ENCODE measurements around the gene CSMD2. TPM values are rescaled to one million over a fixed set of nuclear protein-coding genes. Genes with fewer than 3 reads are reported as not detected.

The CSMD2 gene
- total RNA-seq, 1 experiment from 2014 or later = 13.2 TPM

DNA sequence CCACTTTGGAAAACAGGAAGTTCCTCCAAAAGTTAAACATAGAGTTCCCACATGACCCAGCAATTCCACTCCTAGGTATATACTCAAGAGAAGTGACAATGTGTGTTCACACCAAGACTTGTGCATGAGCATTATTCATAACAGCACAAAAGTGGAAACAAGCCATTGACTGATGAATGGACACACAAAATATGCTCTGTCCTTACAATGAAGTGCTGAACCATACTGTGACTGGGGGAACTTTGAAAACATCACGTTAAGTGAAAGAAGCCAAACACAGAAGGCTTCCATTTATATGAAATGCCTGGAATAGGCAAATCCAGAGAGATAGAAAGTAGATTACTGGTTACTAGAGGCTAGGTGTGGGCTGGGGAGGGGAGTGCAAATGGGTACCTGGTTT, 542.3 kb downstream of the CSMD2 start (continued):
- TF ChIP-seq, protein P1, sequence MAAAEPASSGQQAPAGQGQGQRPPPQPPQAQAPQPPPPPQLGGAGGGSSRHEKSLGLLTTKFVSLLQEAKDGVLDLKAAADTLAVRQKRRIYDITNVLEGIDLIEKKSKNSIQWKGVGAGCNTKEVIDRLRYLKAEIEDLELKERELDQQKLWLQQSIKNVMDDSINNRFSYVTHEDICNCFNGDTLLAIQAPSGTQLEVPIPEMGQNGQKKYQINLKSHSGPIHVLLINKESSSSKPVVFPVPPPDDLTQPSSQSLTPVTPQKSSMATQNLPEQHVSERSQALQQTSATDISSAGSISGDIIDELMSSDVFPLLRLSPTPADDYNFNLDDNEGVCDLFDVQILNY (CRISPR knock-in tag; IDR thresholded peaks at IDR 0.05) = no peak
- TF ChIP-seq GTF2I (CRISPR knock-in tag; conservative IDR thresholded peaks at IDR 0.05) (no peak), CTCF (IDR thresholded peaks at IDR 0.05) (no peak)
- TF ChIP-seq, protein P2, sequence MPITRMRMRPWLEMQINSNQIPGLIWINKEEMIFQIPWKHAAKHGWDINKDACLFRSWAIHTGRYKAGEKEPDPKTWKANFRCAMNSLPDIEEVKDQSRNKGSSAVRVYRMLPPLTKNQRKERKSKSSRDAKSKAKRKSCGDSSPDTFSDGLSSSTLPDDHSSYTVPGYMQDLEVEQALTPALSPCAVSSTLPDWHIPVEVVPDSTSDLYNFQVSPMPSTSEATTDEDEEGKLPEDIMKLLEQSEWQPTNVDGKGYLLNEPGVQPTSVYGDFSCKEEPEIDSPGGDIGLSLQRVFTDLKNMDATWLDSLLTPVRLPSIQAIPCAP (CRISPR knock-in tag; IDR thresholded peaks at IDR 0.05) = no peak

DNA sequence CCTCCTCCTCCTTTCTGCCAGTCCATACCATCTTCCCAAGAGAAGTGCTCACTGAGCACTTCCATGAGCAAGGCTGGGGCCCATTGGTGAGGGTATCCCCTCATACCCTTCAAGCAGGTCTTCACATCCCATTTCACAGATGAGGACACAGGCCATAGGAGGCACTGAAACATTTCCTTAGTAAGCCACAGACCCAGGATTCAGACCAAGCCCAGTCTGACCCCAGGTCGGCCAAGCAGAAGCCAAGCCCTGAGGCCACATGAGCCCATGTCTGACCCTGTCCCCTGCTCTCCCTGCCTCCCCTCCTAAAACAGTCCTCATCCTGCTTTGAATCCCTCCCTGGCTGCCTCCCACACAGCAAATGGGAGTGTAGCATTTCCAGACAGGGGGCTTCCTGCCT, 546.4 kb downstream of the CSMD2 start:
- ChIA-PET CTCF (interaction anchor here (0.6 to 2.4 kb wide), 3 partner anchors 9 to 15 kb away, joined by 3 to 11 read pairs (median 5); no protein-coding TSS in a partner anchor), POLR2A (no interaction called here)
- H3K27me3 Mint-ChIP-seq (ENCODE audit: low read depth) = no peaks in the 10 kb centered on the region; the same call in 1 of the 2 replicates
- no peak for ATAC-seq
- H3K36me3 Mint-ChIP-seq = peaks cover 18% of the 10 kb centered on the region
- H3K9me3 Mint-ChIP-seq = no peaks in the 10 kb centered on the region
- no peak overlapping the region for H3K27ac Mint-ChIP-seq
- DNase-seq (ENCODE audit: low spot score) = no peak
- no peak for TF ChIP-seq ZNF416 (CRISPR knock-in tag; IDR thresholded peaks at IDR 0.05)
- TF ChIP-seq RORB (CRISPR knock-in tag; IDR thresholded peaks at IDR 0.05) = no peak
- TF ChIP-seq, protein P3, sequence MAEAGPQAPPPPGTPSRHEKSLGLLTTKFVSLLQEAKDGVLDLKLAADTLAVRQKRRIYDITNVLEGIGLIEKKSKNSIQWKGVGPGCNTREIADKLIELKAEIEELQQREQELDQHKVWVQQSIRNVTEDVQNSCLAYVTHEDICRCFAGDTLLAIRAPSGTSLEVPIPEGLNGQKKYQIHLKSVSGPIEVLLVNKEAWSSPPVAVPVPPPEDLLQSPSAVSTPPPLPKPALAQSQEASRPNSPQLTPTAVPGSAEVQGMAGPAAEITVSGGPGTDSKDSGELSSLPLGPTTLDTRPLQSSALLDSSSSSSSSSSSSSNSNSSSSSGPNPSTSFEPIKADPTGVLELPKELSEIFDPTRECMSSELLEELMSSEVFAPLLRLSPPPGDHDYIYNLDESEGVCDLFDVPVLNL (CRISPR knock-in tag; IDR thresholded peaks at IDR 0.05; ENCODE audit: borderline replicate concordance, low read depth) = no peak
- no peak for TF ChIP-seq ZNF263 (CRISPR knock-in tag; IDR thresholded peaks at IDR 0.05; ENCODE audit: low read depth)
- TF ChIP-seq TP53 (CRISPR knock-in tag; IDR thresholded peaks at IDR 0.05) = no peak
- TF ChIP-seq CTCF (IDR thresholded peaks at IDR 0.05) = no peak
- no peak for TF ChIP-seq ESRRA (CRISPR knock-in tag; IDR thresholded peaks at IDR 0.05; ENCODE audit: borderline replicate concordance)
- TF ChIP-seq, protein P4, sequence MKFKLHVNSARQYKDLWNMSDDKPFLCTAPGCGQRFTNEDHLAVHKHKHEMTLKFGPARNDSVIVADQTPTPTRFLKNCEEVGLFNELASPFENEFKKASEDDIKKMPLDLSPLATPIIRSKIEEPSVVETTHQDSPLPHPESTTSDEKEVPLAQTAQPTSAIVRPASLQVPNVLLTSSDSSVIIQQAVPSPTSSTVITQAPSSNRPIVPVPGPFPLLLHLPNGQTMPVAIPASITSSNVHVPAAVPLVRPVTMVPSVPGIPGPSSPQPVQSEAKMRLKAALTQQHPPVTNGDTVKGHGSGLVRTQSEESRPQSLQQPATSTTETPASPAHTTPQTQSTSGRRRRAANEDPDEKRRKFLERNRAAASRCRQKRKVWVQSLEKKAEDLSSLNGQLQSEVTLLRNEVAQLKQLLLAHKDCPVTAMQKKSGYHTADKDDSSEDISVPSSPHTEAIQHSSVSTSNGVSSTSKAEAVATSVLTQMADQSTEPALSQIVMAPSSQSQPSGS (CRISPR knock-in tag; IDR thresholded peaks at IDR 0.05; ENCODE audit: borderline replicate concordance, low read depth) = no peak
- no peaks in the 10 kb centered on the region for H3K4me1 Mint-ChIP-seq
- no peak overlapping the region for H3K4me3 Mint-ChIP-seq

GRCh38 chr1:33617451-33617850, 547.6 kb downstream of the CSMD2 start:
- ATAC-seq (no peak), DNase-seq (ENCODE audit: low spot score) (no peak)
- ChIA-PET POLR2A (no interaction called here), CTCF (interaction anchor here (1.4 kb wide), 1 partner anchor 16 kb away, joined by 5 read pairs; no protein-coding TSS in a partner anchor)
- H3K4me3 Mint-ChIP-seq = no peak overlapping the region
- H3K27me3 Mint-ChIP-seq (ENCODE audit: low read depth) = peaks cover 5% of the 10 kb centered on the region
- H3K4me1 Mint-ChIP-seq = no peaks in the 10 kb centered on the region
- H3K9me3 Mint-ChIP-seq = no peaks in the 10 kb centered on the region
- no peak overlapping the region for H3K27ac Mint-ChIP-seq
- peaks cover 14% of the 10 kb centered on the region; the same call in 1 of the 2 replicates for H3K36me3 Mint-ChIP-seq
- TF ChIP-seq, protein P5, sequence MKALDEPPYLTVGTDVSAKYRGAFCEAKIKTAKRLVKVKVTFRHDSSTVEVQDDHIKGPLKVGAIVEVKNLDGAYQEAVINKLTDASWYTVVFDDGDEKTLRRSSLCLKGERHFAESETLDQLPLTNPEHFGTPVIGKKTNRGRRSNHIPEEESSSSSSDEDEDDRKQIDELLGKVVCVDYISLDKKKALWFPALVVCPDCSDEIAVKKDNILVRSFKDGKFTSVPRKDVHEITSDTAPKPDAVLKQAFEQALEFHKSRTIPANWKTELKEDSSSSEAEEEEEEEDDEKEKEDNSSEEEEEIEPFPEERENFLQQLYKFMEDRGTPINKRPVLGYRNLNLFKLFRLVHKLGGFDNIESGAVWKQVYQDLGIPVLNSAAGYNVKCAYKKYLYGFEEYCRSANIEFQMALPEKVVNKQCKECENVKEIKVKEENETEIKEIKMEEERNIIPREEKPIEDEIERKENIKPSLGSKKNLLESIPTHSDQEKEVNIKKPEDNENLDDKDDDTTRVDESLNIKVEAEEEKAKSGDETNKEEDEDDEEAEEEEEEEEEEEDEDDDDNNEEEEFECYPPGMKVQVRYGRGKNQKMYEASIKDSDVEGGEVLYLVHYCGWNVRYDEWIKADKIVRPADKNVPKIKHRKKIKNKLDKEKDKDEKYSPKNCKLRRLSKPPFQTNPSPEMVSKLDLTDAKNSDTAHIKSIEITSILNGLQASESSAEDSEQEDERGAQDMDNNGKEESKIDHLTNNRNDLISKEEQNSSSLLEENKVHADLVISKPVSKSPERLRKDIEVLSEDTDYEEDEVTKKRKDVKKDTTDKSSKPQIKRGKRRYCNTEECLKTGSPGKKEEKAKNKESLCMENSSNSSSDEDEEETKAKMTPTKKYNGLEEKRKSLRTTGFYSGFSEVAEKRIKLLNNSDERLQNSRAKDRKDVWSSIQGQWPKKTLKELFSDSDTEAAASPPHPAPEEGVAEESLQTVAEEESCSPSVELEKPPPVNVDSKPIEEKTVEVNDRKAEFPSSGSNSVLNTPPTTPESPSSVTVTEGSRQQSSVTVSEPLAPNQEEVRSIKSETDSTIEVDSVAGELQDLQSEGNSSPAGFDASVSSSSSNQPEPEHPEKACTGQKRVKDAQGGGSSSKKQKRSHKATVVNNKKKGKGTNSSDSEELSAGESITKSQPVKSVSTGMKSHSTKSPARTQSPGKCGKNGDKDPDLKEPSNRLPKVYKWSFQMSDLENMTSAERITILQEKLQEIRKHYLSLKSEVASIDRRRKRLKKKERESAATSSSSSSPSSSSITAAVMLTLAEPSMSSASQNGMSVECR (CRISPR knock-in tag; IDR thresholded peaks at IDR 0.05; ENCODE audit: borderline replicate concordance) = no peak
- TF ChIP-seq ZNF121 (CRISPR knock-in tag; IDR thresholded peaks at IDR 0.05) = no peak
- no peak for TF ChIP-seq TEAD1 (CRISPR knock-in tag; IDR thresholded peaks at IDR 0.05)
- TF ChIP-seq PREB (CRISPR knock-in tag; IDR thresholded peaks at IDR 0.05; ENCODE audit: borderline replicate concordance) = no peak
- no peak for TF ChIP-seq RELA (CRISPR knock-in tag; IDR thresholded peaks at IDR 0.05; ENCODE audit: borderline replicate concordance)
- TF ChIP-seq KAT7 (CRISPR knock-in tag; IDR thresholded peaks at IDR 0.05; ENCODE audit: borderline replicate concordance) = no peak
- TF ChIP-seq, protein P6, sequence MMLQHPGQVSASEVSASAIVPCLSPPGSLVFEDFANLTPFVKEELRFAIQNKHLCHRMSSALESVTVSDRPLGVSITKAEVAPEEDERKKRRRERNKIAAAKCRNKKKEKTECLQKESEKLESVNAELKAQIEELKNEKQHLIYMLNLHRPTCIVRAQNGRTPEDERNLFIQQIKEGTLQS (CRISPR knock-in tag; conservative IDR thresholded peaks at IDR 0.05) = no peak
- TF ChIP-seq SMAD4 (CRISPR knock-in tag; IDR thresholded peaks at IDR 0.05) = no peak

Data from WTC11 (cell line).